ENCODE measurements around the gene GUCY1A2.

The GUCY1A2 gene

DNA sequence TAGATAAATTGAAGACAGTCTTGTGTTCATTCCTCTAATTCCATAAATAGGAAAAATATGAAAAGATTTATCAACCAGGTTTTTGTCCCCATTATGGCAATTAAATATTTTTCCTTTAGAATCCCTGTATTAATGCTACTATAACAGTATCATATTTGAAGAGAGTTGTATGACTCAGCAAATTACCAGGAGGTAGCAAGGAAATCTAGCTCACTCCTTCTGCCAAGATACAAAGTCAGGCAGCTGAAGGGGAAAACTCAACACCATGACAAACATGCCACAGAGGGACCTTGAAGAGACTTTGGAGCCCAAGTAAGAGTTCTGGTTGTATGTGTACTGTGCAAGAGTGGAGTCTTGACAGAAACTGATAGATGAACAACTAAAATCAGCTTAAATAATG is 143.3 kb downstream of the GUCY1A2 start:
- TF ChIP-seq, protein P1, sequence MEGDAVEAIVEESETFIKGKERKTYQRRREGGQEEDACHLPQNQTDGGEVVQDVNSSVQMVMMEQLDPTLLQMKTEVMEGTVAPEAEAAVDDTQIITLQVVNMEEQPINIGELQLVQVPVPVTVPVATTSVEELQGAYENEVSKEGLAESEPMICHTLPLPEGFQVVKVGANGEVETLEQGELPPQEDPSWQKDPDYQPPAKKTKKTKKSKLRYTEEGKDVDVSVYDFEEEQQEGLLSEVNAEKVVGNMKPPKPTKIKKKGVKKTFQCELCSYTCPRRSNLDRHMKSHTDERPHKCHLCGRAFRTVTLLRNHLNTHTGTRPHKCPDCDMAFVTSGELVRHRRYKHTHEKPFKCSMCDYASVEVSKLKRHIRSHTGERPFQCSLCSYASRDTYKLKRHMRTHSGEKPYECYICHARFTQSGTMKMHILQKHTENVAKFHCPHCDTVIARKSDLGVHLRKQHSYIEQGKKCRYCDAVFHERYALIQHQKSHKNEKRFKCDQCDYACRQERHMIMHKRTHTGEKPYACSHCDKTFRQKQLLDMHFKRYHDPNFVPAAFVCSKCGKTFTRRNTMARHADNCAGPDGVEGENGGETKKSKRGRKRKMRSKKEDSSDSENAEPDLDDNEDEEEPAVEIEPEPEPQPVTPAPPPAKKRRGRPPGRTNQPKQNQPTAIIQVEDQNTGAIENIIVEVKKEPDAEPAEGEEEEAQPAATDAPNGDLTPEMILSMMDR (IDR thresholded peaks at IDR 0.05; ENCODE audit: borderline replicate concordance, control extremely low read depth, extremely low read depth, insufficient read depth, missing control alignments), result no peak
- no peak for DNase-seq (ENCODE audit: low spot score)
- in situ Hi-C loops (cut with MboI; ENCODE audit: low sequenced_read_pairs, unreplicated experiment), result no loop called here

DNA sequence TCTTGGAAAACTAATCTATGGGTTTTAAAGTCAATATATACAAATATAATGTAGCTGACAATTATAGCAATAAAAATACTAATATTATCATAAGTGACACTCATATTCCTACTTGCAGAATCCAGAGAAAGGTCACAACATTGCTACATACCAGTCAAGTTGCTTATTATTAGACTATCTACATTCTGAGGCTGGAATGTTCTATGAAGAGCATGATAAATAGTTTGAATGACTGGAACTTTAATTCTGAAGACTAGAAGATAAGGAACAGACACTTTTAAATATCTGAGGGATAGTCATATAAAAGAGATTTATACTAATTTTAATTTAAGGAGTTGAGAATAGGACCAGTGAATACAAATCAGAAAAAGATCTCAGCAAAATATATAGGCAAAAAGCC is 146.0 kb downstream of the GUCY1A2 start:
- in situ Hi-C loops (cut with MboI; ENCODE audit: low sequenced_read_pairs, unreplicated experiment), result no loop called here
- TF ChIP-seq, protein P1 (IDR thresholded peaks at IDR 0.05; ENCODE audit: borderline replicate concordance, control extremely low read depth, extremely low read depth, insufficient read depth, missing control alignments), result no peak
- no peak for DNase-seq (ENCODE audit: low spot score)

DNA sequence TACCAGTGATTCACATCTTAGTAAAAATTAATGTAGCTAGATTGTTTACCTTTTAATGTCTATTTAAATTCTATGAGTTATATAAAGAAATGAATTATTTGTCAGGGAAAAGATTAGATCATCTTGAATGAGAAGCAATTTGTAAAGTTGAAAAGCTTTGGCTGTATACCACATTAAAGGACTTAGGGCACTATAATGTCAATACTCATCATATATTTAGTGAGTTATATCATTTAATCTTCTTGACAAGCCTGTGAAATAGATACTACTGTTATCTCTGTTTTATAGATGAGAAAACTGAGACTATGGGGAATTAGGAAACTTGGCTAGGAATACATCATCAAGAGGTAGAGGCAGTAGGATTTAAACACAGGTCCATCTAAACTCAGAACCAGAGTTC is 160.1 kb downstream of the GUCY1A2 start:
- DNase-seq (ENCODE audit: low spot score), result no peak
- TF ChIP-seq, protein P1 (IDR thresholded peaks at IDR 0.05; ENCODE audit: borderline replicate concordance, control extremely low read depth, extremely low read depth, insufficient read depth, missing control alignments), result no peak
- in situ Hi-C loops (cut with MboI; ENCODE audit: low sequenced_read_pairs, unreplicated experiment), result no loop called here

DNA sequence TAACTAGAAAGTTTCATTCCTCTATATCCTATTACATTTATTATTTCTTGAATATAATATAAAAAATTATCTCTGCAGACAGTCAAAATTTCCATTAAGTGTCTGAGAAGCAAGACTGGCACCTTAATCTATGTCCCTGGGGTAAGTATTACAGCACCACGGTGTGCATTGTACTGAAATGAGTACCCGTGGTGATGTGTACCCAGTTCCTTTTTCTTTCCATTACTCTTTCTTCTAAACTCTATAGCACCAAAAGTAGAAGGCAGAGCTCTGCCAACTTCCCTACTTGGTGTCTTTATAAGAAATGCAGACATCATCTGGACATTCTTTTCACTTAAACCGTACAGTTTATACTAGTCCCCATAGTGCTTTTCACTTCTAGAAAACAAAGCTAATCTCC is 161.7 kb downstream of the GUCY1A2 start:
- in situ Hi-C loops (cut with MboI; ENCODE audit: low sequenced_read_pairs, unreplicated experiment), result no loop called here
- TF ChIP-seq, protein P1 (IDR thresholded peaks at IDR 0.05; ENCODE audit: borderline replicate concordance, control extremely low read depth, extremely low read depth, insufficient read depth, missing control alignments), result no peak
- DNase-seq (ENCODE audit: low spot score), result no peak

DNA sequence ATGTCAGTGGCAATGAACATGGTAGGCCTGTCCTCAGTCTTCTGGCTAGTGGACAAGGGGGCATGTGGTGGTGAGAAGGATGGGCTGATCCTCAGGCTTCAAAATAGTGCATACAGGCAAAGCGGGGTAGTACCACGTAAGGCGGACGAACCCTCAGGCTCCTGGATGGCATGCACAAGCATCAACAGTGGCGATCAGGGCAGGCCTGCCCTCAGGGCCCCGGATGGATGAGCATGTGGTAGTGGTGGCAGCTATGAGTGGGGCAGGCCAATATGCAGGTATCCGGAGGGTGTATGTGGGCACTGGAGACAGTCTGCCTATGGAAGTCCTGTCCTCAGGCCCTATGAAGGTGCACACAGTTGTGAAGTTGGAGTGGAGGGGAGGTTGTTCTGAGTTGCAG is 163.8 kb downstream of the GUCY1A2 start:
- in situ Hi-C loops (cut with MboI; ENCODE audit: low sequenced_read_pairs, unreplicated experiment), result no loop called here
- DNase-seq (ENCODE audit: low spot score), result no peak
- TF ChIP-seq, protein P1 (IDR thresholded peaks at IDR 0.05; ENCODE audit: borderline replicate concordance, control extremely low read depth, extremely low read depth, insufficient read depth, missing control alignments), result no peak

DNA sequence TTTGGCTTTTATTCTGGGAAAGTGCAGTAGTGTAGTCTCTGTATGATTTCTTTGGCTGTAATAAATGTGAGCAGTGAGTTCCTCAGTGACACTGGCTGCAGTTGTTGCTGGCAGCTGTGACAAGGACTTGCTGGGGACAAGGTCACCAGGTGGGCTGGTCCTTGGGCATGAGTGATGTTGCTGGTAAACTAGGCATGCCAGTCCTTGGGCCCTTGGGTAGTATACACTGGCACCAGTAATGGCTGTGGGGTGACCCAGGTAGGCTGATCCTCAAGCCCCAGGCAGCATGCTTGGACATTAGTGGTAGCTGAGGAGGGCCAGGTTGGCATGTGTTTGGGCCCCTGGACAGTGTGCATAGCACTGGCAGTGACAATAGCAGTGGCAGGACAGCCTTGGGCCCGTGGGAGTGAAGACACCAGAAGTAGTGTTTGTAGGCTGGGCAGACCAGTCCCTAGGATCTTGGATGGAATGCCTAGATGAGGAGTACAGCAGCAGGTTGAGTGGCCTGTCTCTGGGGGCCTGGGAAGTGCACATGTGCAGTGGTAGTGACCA is 164.3 kb downstream of the GUCY1A2 start:
- TF ChIP-seq, protein P1 (IDR thresholded peaks at IDR 0.05; ENCODE audit: borderline replicate concordance, control extremely low read depth, extremely low read depth, insufficient read depth, missing control alignments), result no peak
- DNase-seq (ENCODE audit: low spot score), result no peak
- in situ Hi-C loops (cut with MboI; ENCODE audit: low sequenced_read_pairs, unreplicated experiment), result no loop called here

DNA sequence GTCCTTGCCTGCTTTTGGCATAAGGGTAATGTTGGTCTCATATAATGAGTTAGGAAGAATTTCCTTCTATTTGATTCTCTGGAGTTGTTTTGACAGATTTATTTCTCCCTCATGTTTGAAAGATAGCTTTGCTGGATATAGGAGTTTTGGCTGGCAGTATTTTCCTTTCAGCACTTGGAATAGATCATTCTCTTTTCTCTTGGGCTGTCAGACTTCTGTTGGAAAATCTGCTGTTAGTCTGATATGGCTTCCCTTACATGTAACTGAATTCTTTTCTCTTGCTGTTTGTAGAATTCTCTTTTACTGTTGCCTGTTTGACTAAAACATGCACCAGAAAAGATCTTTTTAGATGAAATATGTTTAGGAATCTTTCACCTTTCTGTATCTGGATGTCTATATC is 165.5 kb downstream of the GUCY1A2 start:
- DNase-seq (ENCODE audit: low spot score), result no peak
- in situ Hi-C loops (cut with MboI; ENCODE audit: low sequenced_read_pairs, unreplicated experiment), result no loop called here
- TF ChIP-seq, protein P1 (IDR thresholded peaks at IDR 0.05; ENCODE audit: borderline replicate concordance, control extremely low read depth, extremely low read depth, insufficient read depth, missing control alignments), result no peak
